Natural killer cell (primary cell): ENCODE data around the gene CACNA1B. TPM values are rescaled to one million over a fixed set of nuclear protein-coding genes. Genes with fewer than 3 reads are reported as not detected.

Experiments
- ATAC-seq, 3 donors: fragments of 150-1000 bp in 2 of 3; fragments of 200-7000 bp in 1 of 3; cut with Tn5 transposase; 1 replicate in 1 of 3; 2 replicates in 2 of 3; pipeline ENCODE4 v1.10.0; 2021; ENCODE audit warnings: mild to moderate bottlenecking in 2 of 3, moderate library complexity in 2 of 3
- DNase-seq, 2 donors: peaks; one replicate each; pipeline versions ENCODE4 v3.0.0 to v3.0.0-alpha.2; 2013 to 2021; ENCODE audit warnings: mixed read lengths in 1 of 2
- H3K27ac ChIP-seq: one replicate; pipeline ENCODE4 v1.5.1; 2013; ENCODE audit warnings: mild to moderate bottlenecking, low read length
- H3K27me3 ChIP-seq: one replicate; pipeline ENCODE4 v1.6.1; 2013; ENCODE audit warnings: low read length; ENCODE audit not compliant: control insufficient read depth, insufficient read depth
- H3K36me3 ChIP-seq: one replicate; pipeline ENCODE4 v1.6.1; 2013; ENCODE audit warnings: low read length; ENCODE audit not compliant: control insufficient read depth, insufficient read depth
- H3K4me1 ChIP-seq: one replicate; pipeline ENCODE4 v1.6.1; 2013; ENCODE audit warnings: low read length; ENCODE audit not compliant: control insufficient read depth, insufficient read depth
- H3K4me3 ChIP-seq: one replicate; pipeline ENCODE4 v1.5.1; 2013; ENCODE audit warnings: low read length
- H3K9me3 ChIP-seq: one replicate; pipeline ENCODE4 v1.6.1; 2013; ENCODE audit warnings: low read length; ENCODE audit not compliant: control insufficient read depth, insufficient read depth
- H3K27ac Mint-ChIP-seq, 2 donors: one replicate each; pipeline ENCODE4 v1.8.0; 2022; ENCODE audit warnings: mild to moderate bottlenecking in 2 of 2, mixed read lengths in 2 of 2, moderate library complexity in 1 of 2
- H3K27me3 Mint-ChIP-seq, 2 donors: one replicate each; pipeline ENCODE4 v1.8.0; 2022; ENCODE audit warnings: low read depth in 2 of 2, mixed read lengths in 2 of 2
- H3K36me3 Mint-ChIP-seq: one replicate; pipeline ENCODE4 v1.8.0; 2022; ENCODE audit warnings: mixed read lengths
- H3K4me1 Mint-ChIP-seq, 2 donors: one replicate each; pipeline ENCODE4 v1.8.0; 2022; ENCODE audit warnings: mixed read lengths in 2 of 2
- H3K4me3 Mint-ChIP-seq: one replicate; pipeline ENCODE4 v1.8.0; 2022; ENCODE audit warnings: mild to moderate bottlenecking, moderate library complexity, mixed read lengths
- H3K9me3 Mint-ChIP-seq, 2 donors: one replicate each; pipeline ENCODE4 v1.8.0; 2022; ENCODE audit warnings: mixed read lengths in 2 of 2
- CTCF ChIP-seq: fragments of 200-600 bp; IDR thresholded peaks from one replicate; pipeline ENCODE4 v1.8.0; 2022; ENCODE audit warnings: antibody characterized with exemption
- WGBS: methylation state at CpG from one replicate; pipeline ENCODE4 v1.1.7; 2013; ENCODE audit warnings: missing lambda C conversion rate; ENCODE audit not compliant: insufficient coverage; 5-methylcytosine and 5-hydroxymethylcytosine counted together
- intact Hi-C: fragments of 100-400 bp; cut with micrococcal nuclease; formaldehyde crosslinking; loops from one replicate; pipeline ENCODE4 v1.14.2; 2022
- total RNA-seq, 4 donors: library from RNA; stranded (reverse); fragments of 120-200 nt in 1 of 4; gene quantifications; one replicate each; pipeline versions ENCODE4 v1.2.3 to v1.2.4, GENCODE V29; 2013 to 2022

CACNA1B gene
- total RNA-seq, 3 donors from 2014 or later (not counting 1 experiment from before 2014, with no cell fraction given) = 0.07 TPM; not detected in 2

GRCh38 chr9:137973829-137974416 lies 96.3 kb downstream of the CACNA1B start:
- H3K27ac ChIP-seq = no peak overlapping the region
- no peak overlapping the region for H3K27ac Mint-ChIP-seq
- ATAC-seq (no peak), DNase-seq (no peak)
- H3K27me3 ChIP-seq = no peaks in the 10 kb centered on the region
- no peaks in the 10 kb centered on the region for H3K36me3 ChIP-seq
- no peaks in the 10 kb centered on the region for H3K4me1 ChIP-seq
- peaks cover 8% of the 10 kb centered on the region in 2 donors for H3K27me3 Mint-ChIP-seq
- no peaks in the 10 kb centered on the region for H3K9me3 ChIP-seq
- no peak overlapping the region for H3K4me3 ChIP-seq
- WGBS = 79% methylated on average over 10 of the region's 10 CpGs
- H3K36me3 Mint-ChIP-seq = no peaks in the 10 kb centered on the region
- H3K4me3 Mint-ChIP-seq = no peak overlapping the region
- intact Hi-C loops = no loop called here
- H3K9me3 Mint-ChIP-seq = no peaks in the 10 kb centered on the region
- peaks cover 0 to 5% of the 10 kb centered on the region in 2 donors for H3K4me1 Mint-ChIP-seq
- no peak for TF ChIP-seq CTCF

GRCh38 chr9:137974746-137975526 lies 97.4 kb downstream of the CACNA1B start:
- no peaks in the 10 kb centered on the region for H3K9me3 Mint-ChIP-seq
- no peak for DNase-seq
- H3K4me3 Mint-ChIP-seq = no peak overlapping the region
- WGBS = 86% methylated on average over 15 of the region's 15 CpGs
- H3K27ac Mint-ChIP-seq = no peak overlapping the region
- ATAC-seq = no peak
- Histone ChIP-seq H3K36me3 (no peaks in the 10 kb centered on the region), H3K27me3 (no peaks in the 10 kb centered on the region), H3K9me3 (no peaks in the 10 kb centered on the region), H3K27ac (no peak overlapping the region), H3K4me3 (no peak overlapping the region), H3K4me1 (no peaks in the 10 kb centered on the region)
- intact Hi-C loops = no loop called here
- peaks cover 8% of the 10 kb centered on the region in 2 donors for H3K27me3 Mint-ChIP-seq
- TF ChIP-seq CTCF = no peak
- H3K36me3 Mint-ChIP-seq = no peaks in the 10 kb centered on the region
- H3K4me1 Mint-ChIP-seq = peaks cover 0 to 5% of the 10 kb centered on the region in 2 donors

- H3K27ac ChIP-seq = no peak overlapping the region
- no peaks in the 10 kb centered on the region for H3K9me3 ChIP-seq
- no peaks in the 10 kb centered on the region for H3K36me3 ChIP-seq
- no peaks in the 10 kb centered on the region for H3K36me3 Mint-ChIP-seq
- intact Hi-C loops = no loop called here
- no peak overlapping the region for H3K27ac Mint-ChIP-seq
- no peaks in the 10 kb centered on the region for H3K4me1 ChIP-seq
- no peaks in the 10 kb centered on the region for H3K27me3 ChIP-seq
- H3K4me3 Mint-ChIP-seq = no peak overlapping the region
- no peak overlapping the region for H3K4me3 ChIP-seq
- H3K9me3 Mint-ChIP-seq = no peaks in the 10 kb centered on the region
- no peak for DNase-seq
- H3K4me1 Mint-ChIP-seq = peaks cover 0 to 5% of the 10 kb centered on the region in 2 donors
- WGBS = 81% methylated on average over 6 of the region's 6 CpGs
- TF ChIP-seq CTCF = no peak
- ATAC-seq = no peak
- peaks cover 4 to 8% of the 10 kb centered on the region in 2 donors for H3K27me3 Mint-ChIP-seq
Measured at GRCh38 chr9:137975527-137975913, 97.9 kb downstream of the CACNA1B start.
